ENCODE results near the gene HS3ST5. TPM values are rescaled to one million over a fixed set of nuclear protein-coding genes. Genes with fewer than 3 reads are reported as not detected.

Gene HS3ST5
- total and polyA plus RNA-seq, 2 experiments from 2014 or later = 2.8 to 3.5 TPM

GRCh38 chr6:114061741-114062140, 281.1 kb downstream of the HS3ST5 start:
- TF ChIP-seq JUNB (IDR thresholded peaks at IDR 0.05; ENCODE audit: unreplicated experiment) = no peak
- no peak for TF ChIP-seq CTCF (conservative IDR thresholded peaks at IDR 0.05; ENCODE audit: low read depth in 2 of 2)
- no peak for TF ChIP-seq ZNF114 (CRISPR knock-in tag; IDR thresholded peaks at IDR 0.05)
- TF ChIP-seq CREB1 (CRISPR knock-in tag; IDR thresholded peaks at IDR 0.05; ENCODE audit: low read depth) = no peak
- no peak for TF ChIP-seq ZNF331 (CRISPR knock-in tag; IDR thresholded peaks at IDR 0.05; ENCODE audit: low read depth)
- TF ChIP-seq ZNF462 (CRISPR knock-in tag; IDR thresholded peaks at IDR 0.05) = no peak
- no peak for TF ChIP-seq STAT1 (IDR thresholded peaks at IDR 0.05; ENCODE audit: unreplicated experiment)
- TF ChIP-seq POLR2AphosphoS5 (IDR thresholded peaks at IDR 0.05; ENCODE audit: low read depth) = no peak
- no peak for TF ChIP-seq ETS1 (IDR thresholded peaks at IDR 0.05)
- no peak for TF ChIP-seq NANOG (IDR thresholded peaks at IDR 0.05; ENCODE audit: borderline replicate concordance)
- no peak for TF ChIP-seq EZH2 (IDR thresholded peaks at IDR 0.05; ENCODE audit: low read depth, unreplicated experiment)
- TF ChIP-seq REST (IDR thresholded peaks at IDR 0.05; ENCODE audit: unreplicated experiment) = no peak
- Histone ChIP-seq H3K4me3 (no peak overlapping the region), H2AFZ (no peak overlapping the region), H3K9me2 (ENCODE audit: insufficient read depth) (peaks cover 11% of the 10 kb centered on the region; the same call in 1 of the 2 replicates), H3F3A (replicated peaks; ENCODE audit: low read depth) (no peaks in the 10 kb centered on the region), H3K27me3 (ENCODE audit: insufficient read depth) (no peaks in the 10 kb centered on the region), H3K79me2 (replicated peaks; ENCODE audit: insufficient read depth) (no peaks in the 10 kb centered on the region), H3K4me1 (ENCODE audit: insufficient read depth) (no peaks in the 10 kb centered on the region), H3K27ac (ENCODE audit: low read depth) (no peak overlapping the region), H3K36me3 (ENCODE audit: insufficient read depth) (no peaks in the 10 kb centered on the region), H4K20me1 (replicated peaks; ENCODE audit: insufficient read depth) (no peaks in the 10 kb centered on the region), H3K4me2 (no peak overlapping the region)
- no peak overlapping the region for H3K27ac Mint-ChIP-seq
- no peak for ATAC-seq
- H3K9me3 Mint-ChIP-seq = no peaks in the 10 kb centered on the region
- no peak for DNase-seq (ENCODE audit: low spot score)
- H3K4me1 Mint-ChIP-seq = peaks cover 7% of the 10 kb centered on the region
- no peak overlapping the region for H3K4me3 Mint-ChIP-seq
- H3K27me3 Mint-ChIP-seq (ENCODE audit: insufficient read depth, low read depth, poor library complexity) = no peaks in the 10 kb centered on the region
- H3K36me3 Mint-ChIP-seq (ENCODE audit: low read depth) = no peaks in the 10 kb centered on the region

Data from GM23338 (cell line).